HG02840 (cell line): Measurements from ENCODE around the gene SSB.
"Not testable (repeated sequence)": the region's sequence is repeated elsewhere in the genome, so short reads cannot be mapped to it uniquely, and the experiment has no call there.

Experiments used
- ATAC-seq: cut with Tn5 transposase; IDR thresholded peaks from one replicate; pipeline ENCODE4 v1.9.1; 2021; ENCODE audit warnings: mild to moderate bottlenecking, moderate library complexity, moderate number of reproducible peaks; ENCODE audit not compliant: unreplicated experiment, low FRiP score

SSB gene

DNA sequence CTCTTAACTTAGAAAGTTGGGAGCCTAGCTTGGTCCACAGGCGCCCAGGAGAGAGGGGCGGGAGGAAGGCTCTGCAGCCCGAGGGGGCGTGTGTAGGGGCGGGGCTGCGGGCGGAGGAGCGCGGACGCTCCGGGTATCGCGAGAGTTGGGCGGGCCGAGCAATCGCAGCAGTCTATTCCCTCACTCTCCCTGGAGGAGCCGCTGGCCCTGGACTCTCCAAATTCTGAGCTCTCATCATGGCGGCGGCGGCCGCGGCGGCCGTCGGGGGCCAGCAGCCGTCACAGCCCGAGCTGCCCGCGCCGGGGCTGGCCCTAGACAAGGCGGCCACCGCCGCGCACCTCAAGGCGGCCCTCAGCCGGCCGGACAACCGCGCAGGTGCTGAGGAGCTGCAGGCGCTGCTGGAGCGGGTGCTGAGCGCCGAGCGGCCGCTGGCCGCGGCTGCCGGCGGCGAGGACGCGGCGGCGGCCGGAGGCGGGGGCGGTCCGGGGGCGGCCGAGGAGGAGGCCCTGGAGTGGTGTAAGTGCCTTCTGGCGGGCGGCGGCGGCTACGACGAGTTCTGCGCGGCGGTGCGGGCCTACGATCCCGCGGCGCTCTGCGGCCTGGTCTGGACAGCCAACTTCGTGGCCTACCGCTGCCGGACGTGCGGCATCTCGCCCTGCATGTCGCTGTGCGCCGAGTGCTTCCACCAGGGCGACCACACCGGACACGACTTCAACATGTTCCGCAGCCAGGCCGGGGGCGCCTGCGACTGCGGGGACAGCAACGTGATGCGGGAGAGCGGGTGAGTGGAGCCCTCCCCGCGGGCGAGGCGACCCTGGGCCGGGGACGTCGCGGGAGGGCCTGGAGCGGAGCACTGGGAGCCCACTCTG, 28.8 kb downstream of the SSB start, which contains the start of gene UBR3:
Gene UBR3 (plus strand): TSS at position 183 of the 869 bp plus-strand sequence. CDS start 54 bp downstream, at position 237.
- ATAC-seq, result peak; percentile 75

DNA sequence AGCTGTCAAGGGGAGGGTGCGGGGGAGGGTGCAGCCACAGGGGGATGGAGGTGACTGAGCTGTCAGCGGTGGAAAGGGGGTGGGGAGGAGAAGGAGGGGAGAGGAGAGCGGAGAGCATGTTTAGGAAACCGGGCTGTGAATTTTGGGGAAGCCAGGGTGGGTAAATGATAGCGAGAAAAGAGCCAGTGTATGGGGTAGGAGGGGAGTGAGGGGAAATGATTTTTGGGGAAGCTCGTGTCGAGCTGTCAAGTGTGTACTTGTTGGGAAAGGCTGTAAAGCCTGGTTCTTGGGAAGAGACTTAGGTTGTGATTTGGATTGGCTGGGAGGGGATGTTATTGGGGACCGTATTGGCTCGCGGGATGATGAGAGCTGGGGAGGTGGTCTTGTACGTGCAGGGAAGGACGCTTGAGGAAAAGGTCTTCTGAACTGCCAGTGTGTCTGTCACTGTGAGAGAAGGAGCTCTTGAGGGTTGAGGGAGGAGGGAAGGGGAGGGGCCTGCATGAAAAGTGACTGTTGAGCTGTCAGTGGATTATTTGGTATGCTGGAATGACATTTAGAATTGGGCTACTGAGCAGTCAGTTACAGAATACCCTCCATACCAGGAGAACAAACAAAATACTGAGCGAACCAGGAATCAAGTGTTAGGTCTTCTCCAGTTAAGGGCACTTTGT, 29.6 kb downstream of the SSB start:
- peak; percentile 2 for ATAC-seq

DNA sequence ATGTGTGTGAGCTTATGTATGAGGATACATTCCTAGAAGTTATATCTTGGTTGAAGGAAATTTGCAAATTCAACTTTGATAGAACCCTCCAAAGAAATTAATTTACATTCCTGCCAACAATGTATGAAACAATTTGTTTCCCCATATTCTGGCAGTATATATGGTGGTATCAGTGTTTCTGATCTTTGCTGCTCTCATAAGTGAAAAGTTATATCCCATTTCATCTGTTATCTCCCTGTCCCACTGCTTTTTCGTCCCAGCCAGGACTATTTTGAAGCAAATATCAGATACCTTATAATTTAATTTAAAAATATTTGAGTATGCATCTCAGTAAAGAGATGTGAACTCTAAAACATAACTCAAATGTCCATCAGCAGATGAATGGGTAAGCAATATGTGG, 35.7 kb downstream of the SSB start:
- no peak for ATAC-seq

DNA sequence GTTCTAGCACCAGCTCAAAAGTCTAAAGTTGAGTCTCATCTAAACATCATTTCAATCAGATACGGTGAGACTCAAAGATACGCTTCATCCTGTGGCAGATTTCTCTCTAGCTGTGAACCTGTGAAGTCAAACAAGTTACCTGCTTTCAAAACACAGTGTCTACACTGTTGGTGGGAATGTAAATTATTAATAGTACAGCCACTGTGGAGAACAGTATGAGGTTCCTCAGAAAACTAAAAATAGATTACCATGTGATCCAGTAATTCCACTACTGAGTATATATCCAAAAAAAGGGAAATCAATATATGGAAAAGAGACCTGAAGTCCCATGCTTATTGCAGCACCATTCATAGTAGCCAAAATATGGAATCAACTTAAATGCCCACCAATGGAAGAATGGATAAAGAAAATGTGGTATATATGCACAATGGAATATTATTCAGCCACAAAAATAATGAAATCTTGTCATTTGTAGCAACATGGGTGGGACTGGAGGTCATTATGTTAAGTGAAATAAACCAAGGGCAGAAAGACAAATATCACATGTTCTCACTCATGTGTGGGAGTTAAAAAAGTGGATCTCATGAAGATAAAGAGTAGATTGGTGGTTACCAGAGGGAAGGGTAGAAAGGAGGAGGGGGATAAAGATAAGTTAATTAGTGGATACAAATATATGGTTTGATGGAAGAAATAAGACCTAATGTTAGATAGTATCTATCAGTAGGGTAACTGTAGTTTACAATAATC, 40.2 kb downstream of the SSB start:
- ATAC-seq, result no peak

DNA sequence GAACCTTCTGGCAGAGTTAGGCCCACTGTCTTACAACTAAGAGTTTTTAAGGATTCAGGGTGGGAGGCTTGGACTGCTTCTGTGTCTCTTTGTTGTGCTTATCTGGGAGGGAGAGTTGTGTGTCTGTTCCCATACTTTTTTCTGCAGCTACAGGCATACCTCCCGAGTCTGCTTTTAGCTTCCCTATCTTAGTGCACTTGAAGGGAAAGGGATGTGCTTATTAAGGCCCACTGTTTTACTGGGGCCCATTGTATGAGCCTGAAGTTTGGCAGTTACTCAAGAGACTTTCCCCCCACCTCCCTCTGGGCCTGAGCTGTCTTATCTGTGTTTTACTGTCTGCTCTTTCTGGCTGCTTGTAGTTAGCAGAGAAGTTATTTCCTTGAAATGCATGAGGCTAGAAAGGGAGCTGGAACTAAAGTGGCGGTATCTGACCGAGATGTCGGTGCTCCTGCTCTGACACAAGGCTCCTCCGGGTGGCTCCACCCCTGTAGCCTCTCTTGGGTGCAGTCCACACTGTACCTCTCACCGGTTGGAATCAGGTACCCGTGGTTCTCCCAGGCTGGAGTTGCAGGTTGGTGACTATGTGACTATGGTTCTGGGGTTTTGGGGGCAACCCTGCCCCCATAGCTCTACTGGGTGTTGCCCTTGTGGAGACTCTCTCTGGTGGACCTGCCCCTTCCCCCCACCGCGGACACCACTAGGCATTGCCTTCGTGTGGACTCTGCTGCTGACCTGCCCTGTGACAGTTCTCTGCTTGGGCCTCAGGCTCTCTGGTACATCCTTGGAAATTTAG, 41.5 kb downstream of the SSB start:
- ATAC-seq, result no peak

DNA sequence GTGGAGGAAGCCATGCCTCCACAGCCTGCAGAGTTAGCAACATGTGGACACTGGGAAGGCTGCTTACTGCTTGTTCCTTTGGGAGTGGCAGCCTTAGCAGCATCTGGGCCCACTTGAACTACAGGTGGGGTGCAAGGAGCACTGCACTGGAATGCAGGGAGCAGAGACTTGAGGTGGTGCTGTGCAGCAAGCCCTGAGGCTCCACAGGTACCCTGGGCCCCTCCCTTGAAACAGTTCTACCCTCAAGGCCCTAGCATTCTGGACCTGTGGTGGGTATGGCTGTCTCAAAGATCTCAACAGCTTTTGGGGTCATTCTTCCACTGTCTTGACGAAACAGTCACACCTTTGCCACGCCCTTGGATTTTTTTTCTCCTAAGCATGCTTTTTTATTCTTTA, 42.1 kb downstream of the SSB start:
- ATAC-seq, result no peak

DNA sequence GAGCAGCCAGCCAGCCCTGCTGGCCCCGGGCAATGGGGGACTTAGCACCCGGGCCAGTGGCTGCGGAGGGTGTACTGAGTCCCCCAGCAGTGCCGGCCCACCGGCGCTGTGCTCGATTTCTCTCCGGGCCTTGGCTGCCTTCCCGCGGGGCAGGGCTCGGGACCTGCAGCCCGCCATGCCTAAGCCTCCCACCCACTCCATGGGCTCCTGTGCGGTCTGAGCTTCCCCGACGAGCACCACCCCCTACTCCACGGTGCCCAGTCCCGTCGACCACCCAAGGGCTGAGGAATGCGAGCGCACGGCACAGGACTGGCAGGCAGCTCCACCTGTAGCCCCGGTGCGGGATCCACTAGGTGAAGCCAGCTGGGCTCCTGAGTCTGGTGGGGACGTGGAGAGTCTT, 43.0 kb downstream of the SSB start:
- not testable (repeated sequence) for ATAC-seq

DNA sequence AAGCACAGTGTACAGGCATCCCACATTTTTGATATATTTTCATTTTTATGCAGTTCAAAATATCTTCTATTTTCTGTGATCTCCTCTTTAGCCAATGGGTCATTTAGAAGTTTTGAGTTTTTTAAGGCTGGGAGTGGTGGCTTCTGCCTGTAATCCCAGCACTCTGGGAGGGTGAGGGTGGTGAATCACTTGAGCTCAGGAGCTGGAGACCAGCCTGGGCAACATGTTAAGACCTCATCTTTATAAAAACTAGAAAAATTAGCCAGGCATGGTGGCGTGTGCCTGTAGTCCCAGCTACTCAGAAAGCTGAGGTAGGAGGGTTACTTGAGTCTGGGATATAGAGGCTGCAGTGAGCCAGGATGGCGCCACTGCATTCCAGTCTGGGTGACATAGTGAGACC, 46.3 kb downstream of the SSB start:
- no peak for ATAC-seq

DNA sequence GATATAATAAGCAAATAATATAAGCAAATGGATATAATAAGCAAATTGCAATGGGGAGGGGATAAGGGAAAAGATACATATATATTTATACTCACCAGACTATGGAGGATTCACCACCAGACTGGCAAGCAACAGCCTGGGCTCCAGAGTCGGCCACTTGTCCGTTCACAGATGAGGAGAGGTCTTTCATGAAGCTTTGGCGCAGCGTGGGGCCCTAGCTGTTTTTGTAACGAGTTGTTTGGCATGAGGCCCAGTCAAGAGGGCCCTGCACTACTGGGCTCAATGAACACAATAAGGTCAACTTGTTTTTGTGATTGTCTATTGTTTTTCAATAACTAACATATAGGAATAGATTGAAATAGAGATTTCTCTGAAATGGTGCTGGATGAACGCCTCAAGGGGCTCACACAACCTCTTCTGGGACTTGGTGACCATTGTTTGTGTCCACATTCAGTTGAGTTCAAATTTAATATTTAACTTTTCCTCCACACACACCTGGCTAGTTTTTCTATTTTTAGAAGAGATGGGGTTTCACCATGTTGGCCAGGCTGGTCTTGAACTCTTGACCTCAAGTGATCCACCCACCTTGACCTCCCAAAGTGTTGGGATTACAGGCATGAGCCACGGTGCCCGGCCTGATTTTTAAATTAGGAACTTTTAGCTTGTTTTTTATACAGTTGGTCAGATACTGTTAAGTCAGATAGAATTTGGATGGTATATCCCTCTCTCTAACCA, 50.5 kb downstream of the SSB start:
- ATAC-seq, result not testable (repeated sequence)

DNA sequence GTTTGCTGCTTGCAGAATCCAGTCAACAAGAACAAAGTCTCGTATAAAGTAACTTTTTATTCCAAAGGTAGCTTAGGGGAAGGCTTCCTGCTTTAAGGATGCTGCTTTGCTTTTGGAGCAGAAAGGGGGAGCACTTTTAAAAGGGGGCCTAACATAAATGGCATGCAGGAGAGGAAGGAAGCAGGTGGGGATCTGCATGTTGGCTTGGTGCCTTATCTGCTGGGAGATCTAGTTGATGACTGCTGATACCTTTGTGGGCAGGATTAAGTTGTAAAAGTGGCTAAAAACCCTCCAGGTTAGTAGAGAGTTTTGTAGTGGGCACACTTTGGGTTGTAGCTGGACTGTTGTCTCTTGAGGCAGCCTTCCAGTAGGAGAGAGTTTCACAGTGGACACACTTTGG, 51.0 kb downstream of the SSB start:
- no peak for ATAC-seq

DNA sequence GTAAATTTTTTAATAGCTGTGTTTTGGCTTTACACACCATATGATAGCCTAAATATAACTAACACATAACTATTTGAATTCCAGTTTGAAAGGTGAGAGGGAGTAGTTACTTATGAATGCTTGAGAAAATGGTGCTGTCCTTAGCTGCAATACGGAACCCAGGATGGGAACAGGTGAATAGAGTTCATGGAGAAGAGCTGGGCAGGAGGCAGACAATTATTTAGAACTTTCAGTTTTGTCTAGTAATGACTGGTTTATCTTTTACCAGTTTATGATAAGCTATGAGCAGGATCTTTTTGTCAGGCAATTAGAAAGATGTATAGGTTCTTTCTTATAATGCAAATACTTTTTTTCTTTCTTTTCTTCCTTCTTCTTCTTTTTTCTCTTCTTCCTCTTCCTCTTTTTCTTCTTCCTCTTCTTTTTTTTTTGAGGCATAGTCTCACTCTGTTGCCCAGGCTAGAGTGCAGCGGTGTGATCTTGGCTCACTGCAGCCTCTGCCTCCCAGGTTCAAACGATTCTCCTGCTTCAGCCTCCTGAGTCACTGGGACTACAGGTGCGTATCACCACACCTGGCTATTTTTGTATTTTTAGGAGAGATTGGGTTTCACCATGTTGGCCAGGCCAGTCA, 54.5 kb downstream of the SSB start:
- no peak for ATAC-seq

DNA sequence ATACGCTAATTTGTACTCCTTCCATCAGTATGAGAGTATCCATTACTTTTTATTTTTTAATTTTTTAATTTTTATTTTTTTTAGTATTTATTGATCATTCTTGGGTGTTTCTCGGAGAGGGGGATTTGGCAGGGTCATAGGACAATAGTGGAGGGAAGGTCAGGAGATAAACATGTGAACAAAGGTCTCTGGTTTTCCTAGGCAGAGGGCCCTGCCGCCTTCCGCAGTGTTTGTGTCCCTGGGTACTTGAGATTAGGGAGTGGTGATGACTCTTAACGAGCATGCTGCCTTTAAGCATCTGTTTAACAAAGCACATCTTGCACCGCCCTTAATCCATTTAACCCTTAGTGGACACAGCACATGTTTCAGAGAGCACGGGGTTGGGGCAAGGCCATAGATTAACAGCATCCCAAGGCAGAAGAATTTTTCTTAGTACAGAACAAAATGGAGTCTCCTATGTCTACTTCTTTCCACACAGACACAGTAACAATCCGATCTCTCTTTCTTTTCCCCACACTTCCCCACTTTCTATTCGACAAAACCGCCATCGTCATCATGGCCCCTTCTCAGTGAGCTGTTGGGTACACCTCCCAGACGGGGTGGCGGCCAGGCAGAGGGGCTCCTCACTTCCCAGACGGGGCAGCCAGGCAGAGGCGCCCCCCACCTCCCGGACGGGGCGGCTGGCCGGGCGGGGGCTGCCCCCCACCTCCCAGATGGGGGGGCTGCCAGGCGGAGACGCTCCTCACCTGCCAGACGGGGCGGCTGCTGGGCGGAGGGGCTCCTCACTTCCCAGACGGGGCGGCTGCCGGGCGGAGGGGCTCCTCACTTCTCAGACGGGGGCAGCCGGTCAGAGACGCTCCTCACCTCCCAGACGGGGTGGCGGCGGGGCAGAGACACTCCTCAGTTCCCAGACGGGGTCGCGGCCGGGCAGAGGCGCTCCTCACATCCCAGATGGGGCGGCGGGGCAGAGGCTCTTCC, 56.9 kb downstream of the SSB start:
- not testable (repeated sequence) for ATAC-seq

DNA sequence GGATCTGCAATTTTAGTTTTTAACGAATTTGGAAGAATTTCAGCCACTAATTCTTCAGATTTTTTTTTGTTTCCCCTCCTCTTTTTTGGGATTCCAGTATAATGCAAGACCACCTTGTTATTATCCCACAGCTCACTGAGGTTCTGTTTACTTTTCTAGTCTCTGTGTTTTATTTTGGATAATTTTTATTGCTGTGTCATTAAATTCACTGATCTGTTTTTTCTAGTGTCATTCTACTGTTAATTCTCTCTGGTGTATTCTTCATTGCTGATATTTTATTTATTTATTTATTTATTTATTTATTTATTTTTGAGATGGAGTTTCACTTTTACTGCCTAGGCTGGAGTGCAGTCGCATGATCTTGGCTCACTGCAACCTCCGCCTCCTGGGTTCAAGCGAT, 60.8 kb downstream of the SSB start:
- no peak for ATAC-seq

DNA sequence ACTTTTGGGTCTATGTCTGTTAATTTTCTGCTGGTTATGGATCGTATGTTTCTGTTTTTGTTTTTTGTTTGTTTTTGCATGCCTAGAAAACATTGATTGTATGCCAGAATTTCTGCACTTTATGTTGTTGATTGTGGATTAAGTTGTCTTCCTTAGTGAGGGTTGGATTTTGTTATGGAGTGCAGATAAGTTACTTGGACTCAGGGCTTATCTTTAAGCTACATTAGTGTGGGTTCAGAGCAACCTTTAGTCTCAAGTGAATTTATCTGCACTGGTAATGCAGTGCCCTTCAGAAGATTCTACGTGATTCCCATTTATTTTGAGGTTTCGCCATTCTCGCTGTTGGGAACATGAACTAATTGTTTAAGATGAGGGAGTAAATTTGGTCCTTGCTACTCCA, 61.5 kb downstream of the SSB start:
- no peak for ATAC-seq
